Spleen (tissue), 11 donors: Measurements from ENCODE around the gene PTPRN2. TPM values are rescaled to one million over a fixed set of nuclear protein-coding genes. Genes with fewer than 3 reads are reported as not detected.

ENCODE experiments used
- DNase-seq: peaks from one replicate; pipeline ENCODE4 v3.0.0-alpha.2; 2020
- H3K27ac ChIP-seq, 8 donors: fragments of 200-600 bp; sonication (generic) in 7 of 8; 1 replicate in 4 of 8; 2 replicates in 4 of 8; pipeline versions ENCODE4 v1.5.0 to v1.8.0; 2016 to 2021; ENCODE audit warnings: inconsistent platforms in 4 of 8, mild to moderate bottlenecking in 4 of 8, moderate library complexity in 1 of 8
- H3K27me3 ChIP-seq, 7 donors: fragments of 200-600 bp; sonication (generic) in 6 of 7; replicated peaks in 1 of 7; 1 replicate in 4 of 7; 2 replicates in 3 of 7; pipeline versions ENCODE4 v1.5.0 to v1.8.0; 2016 to 2021; ENCODE audit warnings: inconsistent platforms in 3 of 7, mild to moderate bottlenecking in 1 of 7
- H3K36me3 ChIP-seq, 6 donors: fragments of 200-600 bp; sonication (generic) in 5 of 6; 1 replicate in 4 of 6; 2 replicates in 2 of 6; pipeline versions ENCODE4 v1.5.0 to v1.8.0; 2016 to 2021; ENCODE audit warnings: inconsistent platforms in 2 of 6
- H3K4me1 ChIP-seq, 6 donors: fragments of 200-600 bp; sonication (generic) in 5 of 6; 1 replicate in 3 of 6; 2 replicates in 3 of 6; pipeline versions ENCODE4 v1.5.0 to v1.8.0; 2016 to 2021; ENCODE audit warnings: inconsistent platforms in 3 of 6
- H3K4me3 ChIP-seq, 8 donors: fragments of 200-600 bp; sonication (generic) in 7 of 8; 1 replicate in 4 of 8; 2 replicates in 4 of 8; pipeline versions ENCODE4 v1.5.0 to v1.8.0; 2016 to 2021; ENCODE audit warnings: inconsistent platforms in 4 of 8, mild to moderate bottlenecking in 4 of 8, moderate library complexity in 2 of 8
- H3K9me3 ChIP-seq, 8 donors: fragments of 200-600 bp; sonication (generic) in 7 of 8; 1 replicate in 4 of 8; 2 replicates in 4 of 8; pipeline versions ENCODE4 v1.5.0 to v1.8.0; 2016 to 2021; ENCODE audit warnings: inconsistent platforms in 4 of 8
- CTCF ChIP-seq, 11 experiments: fragments of 200-600 bp in 7 of 11; fragments of 450-650 bp in 4 of 11; sonication (generic) in 4 of 11; IDR thresholded peaks in 8 of 11; conservative IDR thresholded peaks in 3 of 11; 1 replicate in 7 of 11; 2 replicates in 4 of 11; pipeline versions ENCODE4 v1.4.0 to v1.8.0; 2016 to 2021; ENCODE audit warnings: antibody characterized with exemption in 11 of 11, inconsistent platforms in 4 of 11, mild to moderate bottlenecking in 1 of 11
- POLR2A ChIP-seq, 3 donors: fragments of 450-650 bp; IDR thresholded peaks; one replicate each; pipeline ENCODE4 v1.5.1; 2017; ENCODE audit warnings: antibody characterized with exemption in 3 of 3, mild to moderate bottlenecking in 1 of 3
- POLR2AphosphoS5 ChIP-seq, 3 donors: sonication (generic); formaldehyde crosslinking; IDR thresholded peaks; one replicate each; pipeline ENCODE4 v1.5.1; 2017; ENCODE audit warnings: antibody characterized with exemption in 3 of 3
- WGBS, 5 donors: extraction: QIAGEN DNeasy Blood & Tissue Kit in 3 of 5; methylation state at CpG; one replicate each; pipeline versions ENCODE4 v1.1.5 to v1.1.7; 2013 to 2018; 5-methylcytosine and 5-hydroxymethylcytosine counted together
- intact Hi-C: fragments of 100-400 bp; cut with DNase I; formaldehyde crosslinking; loops from one replicate; pipeline ENCODE4 v1.15.0; 2023; ENCODE audit warnings: low total_unique reads
- polyA plus RNA-seq, 3 donors: library from polyadenylated mRNA; stranded (reverse); fragments of 200-250 nt; gene quantifications; one replicate each; pipeline ENCODE4 v1.2.1, GENCODE V29; 2013
- total RNA-seq, 7 donors: library from RNA; depleted of rRNA in 3 of 7; stranded (reverse); fragments of >200 nt in 3 of 7; fragmentation: NEBNext Ultra II Directional in 4 of 7; extraction: Animal tissue kit (Norgen Biotek cat#: 25700) in 4 of 7; gene quantifications; one replicate each; pipeline versions ENCODE4 v1.1.0 to v1.2.1, GENCODE V29; 2016 to 2021
- donor health status: healthy with polysubstance abuse.
- donor health status: DM: no; HTN: no; CAD: no; lungs with moderate emphysema.
- donor health status: DM: no; HTN: no; CAD: no.
- donor health status: Bipolar disorder and iron deficiency.
- donor health status: healthy.
- donor health status: DM: no; HTN: no; CAD: no.
- donor health status: DM: yes; HTN: yes; CAD: no.

The PTPRN2 gene
- total and polyA plus RNA-seq, 10 donors: 7.0 to 22.8 (median 16.8) TPM

GRCh38 chr7:157559596-157560257 lies 1027.9 kb downstream of the PTPRN2 start:
- no peak overlapping the region for H3K4me3 ChIP-seq

GRCh38 chr7:157558875-157559595 lies 1028.6 kb downstream of the PTPRN2 start:
- peak overlapping the region in 5 of 8 donors; percentile 20 to 55 (median 37) for H3K27ac ChIP-seq
- no peaks in the 10 kb centered on the region for H3K9me3 ChIP-seq
- DNase-seq: peak; percentile 69
- peaks cover 0 to 8% (median 0%) of the 10 kb centered on the region in 6 donors for H3K36me3 ChIP-seq
- 74 to 81% (median 78%) methylated on average over 25 to 27 of the region's 27 CpGs for WGBS, 5 donors
- intact Hi-C loops: no loop called here
- TF ChIP-seq CTCF (IDR thresholded peaks at IDR 0.05 in 8 of 11, conservative IDR thresholded peaks at IDR 0.05 in 3 of 11) (no peak), POLR2A (IDR thresholded peaks at IDR 0.05) (no peak), POLR2AphosphoS5 (IDR thresholded peaks at IDR 0.05) (peak; percentile 51 to 73 (median 53))
- no peak overlapping the region for H3K4me3 ChIP-seq
- H3K27me3 ChIP-seq: no peaks in the 10 kb centered on the region
- peaks cover 0 to 41% (median 7%) of the 10 kb centered on the region in 6 donors for H3K4me1 ChIP-seq

More at GRCh38 chr7:157559596-157560257, 1027.9 kb downstream of the PTPRN2 start:
- H3K9me3 ChIP-seq: no peaks in the 10 kb centered on the region
- no peaks in the 10 kb centered on the region for H3K27me3 ChIP-seq
- 79 to 92% (median 84%) methylated on average over 15 to 20 of the region's 20 CpGs for WGBS, 5 donors
- peaks cover 0 to 41% (median 7%) of the 10 kb centered on the region in 6 donors for H3K4me1 ChIP-seq
- intact Hi-C loops: no loop called here
- H3K36me3 ChIP-seq: peaks cover 0 to 8% (median 0%) of the 10 kb centered on the region in 6 donors
- peak; percentile 69 for DNase-seq
- TF ChIP-seq POLR2AphosphoS5 (IDR thresholded peaks at IDR 0.05) (no peak), CTCF (IDR thresholded peaks at IDR 0.05 in 8 of 11, conservative IDR thresholded peaks at IDR 0.05 in 3 of 11) (no peak), POLR2A (IDR thresholded peaks at IDR 0.05) (no peak)
- peak overlapping the region in 4 of 8 donors; percentile 34 to 55 (median 44) for H3K27ac ChIP-seq

- TF ChIP-seq POLR2A (IDR thresholded peaks at IDR 0.05) (no peak), POLR2AphosphoS5 (IDR thresholded peaks at IDR 0.05) (no peak)
- intact Hi-C loops: no loop called here
- Histone ChIP-seq H3K9me3 (no peaks in the 10 kb centered on the region), H3K4me1 (peaks cover 0 to 41% (median 7%) of the 10 kb centered on the region in 6 donors), H3K27me3 (no peaks in the 10 kb centered on the region), H3K36me3 (peaks cover 0 to 8% (median 0%) of the 10 kb centered on the region in 6 donors), H3K4me3 (no peak overlapping the region), H3K27ac (peak overlapping the region in 4 of 8 donors; percentile 12 to 34 (median 32))
- DNase-seq: peak; percentile 65
- 69 to 77% (median 77%) methylated on average over 7 to 9 of the region's 9 CpGs for WGBS, 5 donors
Observed at GRCh38 chr7:157558516-157558874, 1029.1 kb downstream of the PTPRN2 start.

- H3K27ac ChIP-seq: peak overlapping the region in 4 of 8 donors; percentile 12 to 34 (median 32)
- peaks cover 0 to 41% (median 7%) of the 10 kb centered on the region in 6 donors for H3K4me1 ChIP-seq
- H3K9me3 ChIP-seq: no peaks in the 10 kb centered on the region
- intact Hi-C loops: no loop called here
- DNase-seq: peak; percentile 67
- H3K36me3 ChIP-seq: peaks cover 0 to 12% (median under 1%) of the 10 kb centered on the region in 6 donors
- 90 to 95% (median 94%) methylated on average over 17 of the region's 17 CpGs for WGBS, 5 donors
- no peak for TF ChIP-seq CTCF (IDR thresholded peaks at IDR 0.05 in 8 of 11, conservative IDR thresholded peaks at IDR 0.05 in 3 of 11)
- no peak for TF ChIP-seq POLR2A (IDR thresholded peaks at IDR 0.05)
- TF ChIP-seq POLR2AphosphoS5 (IDR thresholded peaks at IDR 0.05): no peak
- H3K27me3 ChIP-seq: no peaks in the 10 kb centered on the region
- no peak overlapping the region for H3K4me3 ChIP-seq
Observed at GRCh38 chr7:157558061-157558460, 1029.6 kb downstream of the PTPRN2 start.
